Measurements from ENCODE around the gene ZBTB34. TPM values are rescaled to one million over a fixed set of nuclear protein-coding genes. Genes with fewer than 3 reads are reported as not detected.

Gene ZBTB34
- total and polyA plus RNA-seq, 4 donors: 1.1 to 9.5 (median 3.4) TPM

GRCh38 chr9:126915846-126916543 is 55.6 kb downstream of the ZBTB34 start (continued):
- no peak for TF ChIP-seq FOXA2 (IDR thresholded peaks at IDR 0.05)
- TF ChIP-seq HNF4G (IDR thresholded peaks at IDR 0.05): no peak
- no peak for TF ChIP-seq ATF3 (IDR thresholded peaks at IDR 0.05)

DNA sequence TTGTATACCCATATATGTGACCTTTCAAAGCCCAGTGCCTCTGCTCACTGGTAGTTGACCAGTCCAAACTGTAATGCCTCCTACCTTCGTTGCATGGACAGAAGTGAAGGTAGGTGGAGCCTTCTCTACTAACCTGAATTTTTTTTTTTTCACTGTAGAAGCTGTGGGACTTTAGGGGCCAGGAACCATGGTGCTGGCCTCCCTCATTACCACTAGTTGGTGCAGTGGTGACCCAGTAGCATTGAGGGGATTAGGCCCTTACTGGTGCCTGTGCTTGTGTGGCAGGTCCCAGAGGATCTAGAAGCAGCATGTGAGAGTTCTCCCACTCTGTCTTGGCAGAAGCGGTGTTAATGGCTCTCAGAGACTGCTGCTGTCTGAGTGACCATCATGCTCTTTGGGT is 56.5 kb downstream of the ZBTB34 start:
- no peaks in the 10 kb centered on the region for H3K36me3 ChIP-seq (ENCODE audit: control insufficient read depth in 4 of 4, insufficient read depth in 3 of 4, low read depth in 1 of 4, low read length in 3 of 4)
- TF ChIP-seq EGR1 (IDR thresholded peaks at IDR 0.05; ENCODE audit: low read depth in 2 of 2) (no peak), GABPA (IDR thresholded peaks at IDR 0.05 in 1 of 2, conservative IDR thresholded peaks at IDR 0.05 in 1 of 2) (no peak), FOXA1 (IDR thresholded peaks at IDR 0.05) (no peak), NR2F2 (IDR thresholded peaks at IDR 0.05) (no peak), JUND (IDR thresholded peaks at IDR 0.05) (no peak), MAX (IDR thresholded peaks at IDR 0.05) (no peak), TAF1 (conservative IDR thresholded peaks at IDR 0.05) (no peak), YY1 (IDR thresholded peaks at IDR 0.05) (no peak), HNF4G (IDR thresholded peaks at IDR 0.05) (no peak), FOXA2 (IDR thresholded peaks at IDR 0.05) (no peak), HNF4A (conservative IDR thresholded peaks at IDR 0.05) (no peak), ATF3 (IDR thresholded peaks at IDR 0.05) (no peak), SP1 (IDR thresholded peaks at IDR 0.05) (no peak)
- TF ChIP-seq, protein P1, sequence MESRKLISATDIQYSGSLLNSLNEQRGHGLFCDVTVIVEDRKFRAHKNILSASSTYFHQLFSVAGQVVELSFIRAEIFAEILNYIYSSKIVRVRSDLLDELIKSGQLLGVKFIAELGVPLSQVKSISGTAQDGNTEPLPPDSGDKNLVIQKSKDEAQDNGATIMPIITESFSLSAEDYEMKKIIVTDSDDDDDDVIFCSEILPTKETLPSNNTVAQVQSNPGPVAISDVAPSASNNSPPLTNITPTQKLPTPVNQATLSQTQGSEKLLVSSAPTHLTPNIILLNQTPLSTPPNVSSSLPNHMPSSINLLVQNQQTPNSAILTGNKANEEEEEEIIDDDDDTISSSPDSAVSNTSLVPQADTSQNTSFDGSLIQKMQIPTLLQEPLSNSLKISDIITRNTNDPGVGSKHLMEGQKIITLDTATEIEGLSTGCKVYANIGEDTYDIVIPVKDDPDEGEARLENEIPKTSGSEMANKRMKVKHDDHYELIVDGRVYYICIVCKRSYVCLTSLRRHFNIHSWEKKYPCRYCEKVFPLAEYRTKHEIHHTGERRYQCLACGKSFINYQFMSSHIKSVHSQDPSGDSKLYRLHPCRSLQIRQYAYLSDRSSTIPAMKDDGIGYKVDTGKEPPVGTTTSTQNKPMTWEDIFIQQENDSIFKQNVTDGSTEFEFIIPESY (IDR thresholded peaks at IDR 0.05): no peak
- H3K4me3 ChIP-seq (ENCODE audit: low read depth in 1 of 3, low read length in 3 of 3): no peak overlapping the region
- H3K4me1 ChIP-seq (ENCODE audit: control insufficient read depth in 4 of 4, insufficient read depth in 4 of 4, low read length in 3 of 4): peaks cover 0 to 10% (median 7%) of the 10 kb centered on the region in 4 donors
- H3K9ac ChIP-seq (ENCODE audit: low read depth in 1 of 2, low read length in 2 of 2): no peak overlapping the region
- no peaks in the 10 kb centered on the region for H3K27me3 ChIP-seq (ENCODE audit: control insufficient read depth in 4 of 4, insufficient read depth in 4 of 4, low read length in 3 of 4)
- DNase-seq (ENCODE audit: low spot score): no peak
- H3K27ac ChIP-seq (ENCODE audit: low read depth in 1 of 2, low read length in 2 of 2): no peak overlapping the region
- 77% methylated on average over 2 of the region's 2 CpGs for WGBS
- H3K9me3 ChIP-seq (ENCODE audit: control insufficient read depth in 4 of 4, low read length in 3 of 4): no peaks in the 10 kb centered on the region

- Histone ChIP-seq H3K4me1 (ENCODE audit: control insufficient read depth in 4 of 4, insufficient read depth in 4 of 4, low read length in 3 of 4) (peaks cover 0 to 10% (median 7%) of the 10 kb centered on the region in 4 donors), H3K27ac (ENCODE audit: low read depth in 1 of 2, low read length in 2 of 2) (no peak overlapping the region)
- WGBS: 56% methylated on average over 1 of the region's 1 CpG
These were observed 58.8 kb downstream of the ZBTB34 start for GRCh38 chr9:126919193-126919592.

More at GRCh38 chr9:126919193-126919592, 58.8 kb downstream of the ZBTB34 start:
- H3K9me3 ChIP-seq (ENCODE audit: control insufficient read depth in 4 of 4, low read length in 3 of 4): no peaks in the 10 kb centered on the region
- no peaks in the 10 kb centered on the region for H3K27me3 ChIP-seq (ENCODE audit: control insufficient read depth in 4 of 4, insufficient read depth in 4 of 4, low read length in 3 of 4)
- no peak overlapping the region for H3K9ac ChIP-seq (ENCODE audit: low read depth in 1 of 2, low read length in 2 of 2)
- no peak overlapping the region for H3K4me3 ChIP-seq (ENCODE audit: low read depth in 1 of 3, low read length in 3 of 3)
- DNase-seq (ENCODE audit: low spot score): no peak
- H3K36me3 ChIP-seq (ENCODE audit: control insufficient read depth in 4 of 4, insufficient read depth in 3 of 4, low read depth in 1 of 4, low read length in 3 of 4): no peaks in the 10 kb centered on the region
- no peak for TF ChIP-seq RXRA (IDR thresholded peaks at IDR 0.05)
- TF ChIP-seq HNF4G (IDR thresholded peaks at IDR 0.05): no peak
- no peak for TF ChIP-seq REST (IDR thresholded peaks at IDR 0.05)
- TF ChIP-seq CTCF (IDR thresholded peaks at IDR 0.05; ENCODE audit: low read depth, low read length, missing input control): no peak
- no peak for TF ChIP-seq RAD21 (IDR thresholded peaks at IDR 0.05)
- no peak for TF ChIP-seq NR2F2 (IDR thresholded peaks at IDR 0.05)
- no peak for TF ChIP-seq TAF1 (conservative IDR thresholded peaks at IDR 0.05)
- TF ChIP-seq FOXA2 (IDR thresholded peaks at IDR 0.05): no peak
- TF ChIP-seq ATF3 (IDR thresholded peaks at IDR 0.05): no peak
- peak; percentile 46 to 81 for TF ChIP-seq HNF4A (conservative IDR thresholded peaks at IDR 0.05)
- TF ChIP-seq SP1 (IDR thresholded peaks at IDR 0.05): peak; percentile 44
